HG02642 (cell line): ENCODE results near the gene PABPC5.

Experiments
- ATAC-seq: cut with Tn5 transposase; IDR thresholded peaks from one replicate; pipeline ENCODE4 v1.9.1; 2021; ENCODE audit warnings: mild to moderate bottlenecking; ENCODE audit not compliant: unreplicated experiment, poor library complexity

Gene PABPC5

DNA sequence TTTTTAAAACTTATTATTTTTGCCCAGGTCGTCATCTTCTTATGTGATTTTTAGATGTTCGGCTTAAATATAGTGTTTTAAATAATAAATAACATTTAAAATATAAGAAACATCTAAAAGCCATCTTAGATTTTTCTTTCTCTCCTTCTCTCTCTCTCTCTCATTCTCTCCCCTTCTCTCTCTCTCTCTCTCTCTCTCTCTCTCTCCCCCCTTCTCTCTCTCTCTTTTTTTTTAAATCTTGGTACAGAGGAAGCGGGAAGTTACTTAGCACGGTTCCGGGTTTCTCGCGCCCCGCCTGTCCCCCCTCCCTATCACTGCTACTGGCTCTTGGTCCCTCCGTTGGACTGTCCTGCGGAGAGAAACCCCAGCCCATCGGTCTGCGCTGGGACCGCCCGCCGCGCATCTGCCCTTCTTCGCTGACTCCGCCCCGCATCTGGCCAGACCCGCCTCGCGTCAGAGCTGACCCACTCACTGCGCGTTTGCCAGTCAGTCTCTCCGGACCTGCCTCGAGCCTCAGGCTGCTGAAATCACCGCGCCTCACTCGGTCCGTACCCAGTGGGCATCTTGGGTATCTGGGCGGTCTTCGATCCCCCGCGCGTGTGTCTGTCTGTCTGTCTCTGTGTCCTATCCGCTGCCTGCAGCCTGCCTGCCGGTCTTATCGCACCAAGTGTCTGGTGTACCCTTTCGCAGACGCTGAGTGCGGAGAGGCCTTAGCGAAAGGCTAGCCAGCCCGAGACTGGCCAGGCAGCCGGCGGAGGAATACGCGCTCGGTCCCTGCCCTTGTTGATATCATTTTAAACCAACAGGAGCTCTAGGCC lies at the start of gene PABPC5:
Gene PABPC5, plus strand, starts transcription at position 489 of the 818 bp plus-strand sequence. CDS start 739 bp downstream, outside the sequence.
- no peak for ATAC-seq

DNA sequence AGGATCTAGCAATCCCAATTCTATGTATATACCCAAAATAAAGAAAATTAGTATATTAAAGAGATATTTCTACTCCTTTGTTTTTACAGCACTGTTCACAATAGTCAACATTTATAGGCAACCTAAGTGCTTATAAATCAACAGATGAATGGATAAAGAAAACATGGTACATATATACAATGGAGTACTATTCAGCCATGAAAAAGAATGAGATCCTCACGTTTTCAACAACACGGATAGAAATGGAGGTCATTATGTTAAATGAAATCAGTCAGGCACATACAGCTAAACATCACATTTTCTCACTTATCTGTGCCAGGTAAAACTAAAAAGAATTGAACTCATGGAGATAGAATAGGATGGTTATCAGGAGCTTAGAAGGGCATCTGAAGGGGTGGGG lies 45.6 kb upstream of the PABPC5 start:
- ATAC-seq, result no peak

DNA sequence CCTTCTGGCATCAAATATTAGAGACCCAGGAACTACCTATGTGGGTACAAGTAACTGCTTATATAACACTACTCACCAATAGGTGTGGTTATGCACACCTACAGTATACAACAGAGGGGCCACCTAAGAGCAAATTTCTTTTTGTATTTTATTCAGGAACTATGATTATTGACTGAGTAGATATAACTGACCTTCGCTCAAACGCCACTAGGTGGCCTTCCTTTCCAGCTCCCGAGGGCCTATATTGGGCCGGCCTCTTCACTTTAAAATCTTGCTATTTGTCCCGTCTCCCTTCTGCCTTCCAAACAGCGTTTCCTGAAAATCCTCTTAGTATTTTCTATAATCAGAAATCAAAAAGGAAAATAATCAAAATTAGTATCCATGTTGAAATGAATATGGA lies 19.9 kb upstream of the PABPC5 start:
- ATAC-seq, result no peak

DNA sequence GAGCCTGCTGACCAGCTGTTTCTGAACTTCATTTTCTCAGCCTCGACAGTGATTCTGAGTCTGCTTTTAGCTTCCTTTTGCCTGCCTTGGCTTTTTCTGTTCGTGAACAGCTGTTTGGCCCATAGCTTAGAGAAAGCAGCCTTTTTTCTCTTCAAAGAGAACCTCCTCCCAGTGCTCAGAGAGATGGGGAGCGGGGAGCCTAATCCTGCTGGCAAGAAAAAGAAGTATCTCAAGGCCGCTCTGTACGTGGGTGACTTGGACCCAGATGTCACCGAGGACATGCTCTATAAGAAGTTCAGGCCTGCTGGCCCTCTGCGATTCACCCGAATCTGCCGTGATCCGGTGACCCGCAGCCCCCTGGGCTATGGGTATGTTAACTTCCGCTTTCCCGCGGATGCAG lies 756 bp downstream of the PABPC5 start:
- ATAC-seq, result no peak
